GM20431 (cell line): ENCODE results near the gene ADAMTS15.

ENCODE experiments used
- in situ Hi-C: fragments of 300-500 bp; cut with MseI, MboI; formaldehyde crosslinking; loops from one replicate; pipeline ENCODE4 v1.15.0; 2020; ENCODE audit warnings: low sequenced_read_pairs; ENCODE audit not compliant: unreplicated experiment

Gene ADAMTS15

DNA sequence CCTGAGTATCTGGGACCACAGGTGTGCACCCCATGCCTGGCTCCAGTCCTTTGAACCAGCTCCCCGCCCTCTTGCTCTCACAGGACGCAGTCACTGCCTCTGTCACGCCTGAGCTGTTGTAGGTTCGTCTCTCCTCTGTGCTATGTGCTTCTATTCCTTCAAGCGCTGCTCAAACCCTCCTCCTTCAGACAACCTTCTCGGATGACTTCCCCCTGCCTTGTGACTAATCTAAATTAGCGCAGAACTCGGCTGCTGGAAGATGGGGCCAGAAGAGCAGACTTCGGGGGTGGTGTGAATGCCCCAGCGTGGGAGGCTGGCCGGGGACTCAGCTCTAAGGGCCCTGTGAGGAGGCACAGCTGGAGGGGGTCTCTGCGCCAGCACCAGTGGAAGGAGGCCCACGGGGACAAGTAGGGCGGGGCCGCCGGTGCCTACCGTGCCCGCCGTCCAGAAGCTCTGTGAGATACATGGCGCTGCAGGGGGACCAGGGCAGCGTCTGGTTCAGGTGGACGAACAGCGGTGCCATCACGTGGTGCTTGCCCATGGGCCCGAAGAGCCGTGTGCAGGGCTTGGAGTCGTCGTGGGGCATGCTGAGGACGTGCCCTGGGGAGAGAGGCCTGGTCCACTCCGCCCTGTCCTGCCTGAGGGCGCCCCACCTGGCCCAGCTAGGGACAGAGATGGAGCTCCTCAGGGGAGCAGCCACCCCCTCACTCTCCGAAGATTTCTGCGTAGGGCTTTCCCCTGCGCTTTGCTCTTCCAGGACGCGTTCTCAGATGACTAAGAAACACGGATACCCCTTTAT lies 32.5 kb upstream of the ADAMTS15 start:
- in situ Hi-C loops, result loop anchor here (25.0 kb wide), 1 partner anchor 204 kb away; no protein-coding TSS in a partner anchor

DNA sequence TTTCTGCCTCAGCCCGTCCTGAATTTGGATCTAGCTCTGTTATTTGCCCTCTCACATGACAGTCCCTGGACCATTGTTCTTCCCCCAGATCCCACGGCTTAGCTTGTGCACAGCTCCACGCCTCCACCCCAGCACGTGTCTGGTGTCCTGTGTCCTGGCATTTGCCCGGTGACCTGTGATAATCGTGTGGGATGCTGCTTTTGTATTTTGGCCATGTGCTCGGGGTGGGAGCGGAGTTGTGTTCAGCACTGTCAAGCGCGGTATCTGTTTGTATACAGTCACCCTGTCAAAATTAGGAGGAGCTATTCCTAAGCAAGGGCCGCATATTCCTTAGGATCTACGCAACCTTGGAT lies 31.9 kb upstream of the ADAMTS15 start:
- in situ Hi-C loops, result loop anchor here (25.0 kb wide), 1 partner anchor 204 kb away; no protein-coding TSS in a partner anchor

GRCh38 chr11:130416906-130417305 lies 31.5 kb upstream of the ADAMTS15 start:
- in situ Hi-C loops, result loop anchor here (25.0 kb wide), 1 partner anchor 205 kb away; no protein-coding TSS in a partner anchor

DNA sequence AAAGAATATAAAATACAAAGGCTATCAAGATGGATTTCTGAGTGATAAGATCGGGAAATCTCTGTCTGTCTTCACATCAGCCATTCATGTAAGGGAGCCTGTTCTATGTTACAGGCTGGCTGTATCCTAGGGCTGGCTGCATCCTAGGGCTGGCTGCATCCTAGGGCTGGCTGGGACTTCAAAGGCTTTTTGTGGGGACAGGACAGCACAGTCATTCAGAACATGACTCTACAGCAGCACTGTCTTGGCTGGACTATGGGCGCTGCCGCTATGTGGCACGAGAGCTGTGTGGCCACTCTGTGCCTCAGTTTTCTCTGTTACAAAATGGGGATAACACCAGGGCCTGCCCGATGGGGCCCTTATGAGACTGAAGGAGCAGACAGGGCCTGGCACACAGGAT lies 30.2 kb upstream of the ADAMTS15 start:
- in situ Hi-C loops, result loop anchor here (25.0 kb wide), 1 partner anchor 206 kb away; no protein-coding TSS in a partner anchor

DNA sequence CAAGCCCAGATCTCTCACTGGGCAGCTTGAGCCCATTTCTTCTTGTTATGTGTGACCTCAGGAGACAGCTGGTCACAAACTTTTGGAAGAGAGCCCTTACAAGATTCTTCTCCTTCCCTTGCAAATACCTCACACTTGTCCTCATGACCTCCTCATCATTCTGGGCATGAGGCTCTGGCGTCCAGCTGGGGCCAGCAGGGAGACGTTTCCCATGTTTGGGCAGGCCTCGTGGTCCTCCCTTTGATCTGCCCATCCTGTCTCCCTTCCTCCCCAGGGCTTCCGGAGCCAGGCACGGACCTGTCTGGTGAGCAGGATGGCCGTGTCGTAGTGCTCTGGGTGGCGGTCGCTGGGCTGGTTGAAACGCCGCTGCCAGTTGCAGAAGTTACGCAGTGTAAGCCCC lies 29.7 kb upstream of the ADAMTS15 start:
- in situ Hi-C loops, result loop anchor here (25.0 kb wide), 1 partner anchor 206 kb away; no protein-coding TSS in a partner anchor

DNA sequence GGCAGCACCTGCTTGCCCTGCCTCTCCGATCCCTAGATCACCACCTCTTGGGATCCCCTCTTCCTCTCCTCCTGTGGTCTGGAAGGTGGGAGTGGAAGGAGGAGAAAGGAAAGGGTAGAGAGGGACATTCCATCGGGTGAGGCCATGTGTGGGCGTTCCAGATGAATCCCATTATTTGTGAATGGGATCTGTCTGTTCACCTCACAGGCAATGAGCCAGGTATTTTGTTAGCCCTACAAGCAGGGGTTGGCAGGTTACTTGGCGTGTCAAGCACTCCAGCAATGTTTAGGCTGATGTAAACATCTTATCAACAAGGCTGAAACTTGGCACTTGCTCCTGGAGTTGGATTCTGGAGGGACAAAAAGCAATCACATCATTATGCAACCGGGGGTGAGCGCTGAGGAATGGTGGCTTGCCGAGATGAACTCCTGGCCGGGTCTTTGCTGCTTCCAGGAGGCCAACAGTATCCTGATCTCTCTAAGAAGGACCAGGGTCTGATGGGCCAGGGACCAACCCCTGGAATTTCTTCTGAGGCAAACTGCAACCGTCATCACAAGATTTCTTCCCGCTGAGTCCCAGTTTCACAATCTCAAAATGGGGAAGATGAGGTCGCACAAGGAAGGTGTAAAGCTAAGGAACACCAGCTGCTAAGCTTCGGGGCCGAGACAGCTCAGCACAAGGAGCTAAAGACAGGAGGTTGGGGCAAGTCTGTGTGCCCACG lies 27.8 kb upstream of the ADAMTS15 start:
- in situ Hi-C loops, result loop anchor here (10.0 to 25.0 kb wide), 2 partner anchors 208 to 444 kb away; no protein-coding TSS in a partner anchor

- in situ Hi-C loops, result loop anchor here (10.0 to 25.0 kb wide), 2 partner anchors 209 to 444 kb away; no protein-coding TSS in a partner anchor
These were observed 27.3 kb upstream of the ADAMTS15 start for GRCh38 chr11:130421199-130421585.

DNA sequence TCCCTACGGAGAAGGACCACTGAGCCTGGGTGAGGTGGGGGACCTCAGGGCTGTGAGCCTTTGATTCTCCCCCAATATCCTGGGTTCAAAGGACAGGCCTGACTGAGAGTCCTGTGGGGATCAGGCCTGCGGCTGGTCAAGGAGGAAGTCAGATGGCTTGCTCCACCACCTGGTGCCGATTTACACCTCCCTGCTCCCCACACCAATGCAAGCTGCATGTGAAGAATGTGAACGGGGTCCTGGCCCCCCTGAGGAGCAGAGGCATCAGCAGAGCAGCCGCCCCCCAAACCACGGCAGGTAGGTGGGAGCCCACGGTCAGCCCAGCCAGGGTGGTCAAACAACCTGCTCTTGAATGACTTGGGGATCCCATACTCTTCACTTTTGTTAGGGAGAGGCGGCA lies 26.7 kb upstream of the ADAMTS15 start:
- in situ Hi-C loops, result loop anchor here (10.0 to 25.0 kb wide), 2 partner anchors 209 to 443 kb away; no protein-coding TSS in a partner anchor

- in situ Hi-C loops, result loop anchor here (10.0 to 25.0 kb wide), 2 partner anchors 210 to 442 kb away; no protein-coding TSS in a partner anchor
These were observed 26.0 kb upstream of the ADAMTS15 start for GRCh38 chr11:130422251-130422995.

DNA sequence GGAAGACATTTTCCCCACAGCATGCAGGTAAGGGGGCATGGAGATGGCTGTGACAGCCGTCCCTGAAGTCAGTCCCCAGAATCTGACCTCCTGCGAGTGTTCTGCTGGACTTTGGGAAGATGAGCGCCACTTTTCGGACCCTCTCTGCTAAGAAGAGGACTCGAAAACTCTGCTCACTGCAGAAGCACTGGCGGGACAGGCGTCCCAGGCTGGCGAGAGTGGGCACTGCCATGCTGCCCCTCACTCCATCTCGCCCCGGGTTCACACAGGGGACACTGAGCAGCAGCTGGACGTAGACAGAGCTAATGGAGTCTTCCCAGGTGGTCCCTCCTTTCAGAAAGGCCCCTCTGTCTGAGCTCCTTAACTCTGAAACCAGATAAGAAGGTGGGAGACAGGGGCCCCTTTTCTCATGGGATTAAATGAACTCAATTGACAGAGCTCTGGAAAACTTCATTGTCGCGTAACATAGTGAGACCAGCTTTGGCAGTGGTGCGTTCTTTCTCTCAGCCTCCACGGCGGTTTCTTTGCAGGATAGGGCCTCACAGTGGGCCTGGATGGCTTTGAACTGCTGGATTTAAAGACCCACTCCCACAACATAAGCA lies 24.8 kb upstream of the ADAMTS15 start:
- in situ Hi-C loops, result loop anchor here (10.0 to 25.0 kb wide), 2 partner anchors 211 to 441 kb away; no protein-coding TSS in a partner anchor

GRCh38 chr11:130424613-130425140 lies 23.8 kb upstream of the ADAMTS15 start:
- in situ Hi-C loops, result loop anchor here (10.0 to 25.0 kb wide), 2 partner anchors 212 to 440 kb away; no protein-coding TSS in a partner anchor

- in situ Hi-C loops, result loop anchor here (10.0 kb wide), 1 partner anchor 440 kb away; no protein-coding TSS in a partner anchor
These were observed 23.3 kb upstream of the ADAMTS15 start for GRCh38 chr11:130425156-130425555.

- in situ Hi-C loops, result loop anchor here (10.0 kb wide), 1 partner anchor 438 kb away; no protein-coding TSS in a partner anchor
These were observed 22.1 kb upstream of the ADAMTS15 start for GRCh38 chr11:130426223-130426836.

- in situ Hi-C loops, result loop anchor here (10.0 kb wide), 1 partner anchor 438 kb away; no protein-coding TSS in a partner anchor
These were observed 21.6 kb upstream of the ADAMTS15 start for GRCh38 chr11:130426837-130427341.

DNA sequence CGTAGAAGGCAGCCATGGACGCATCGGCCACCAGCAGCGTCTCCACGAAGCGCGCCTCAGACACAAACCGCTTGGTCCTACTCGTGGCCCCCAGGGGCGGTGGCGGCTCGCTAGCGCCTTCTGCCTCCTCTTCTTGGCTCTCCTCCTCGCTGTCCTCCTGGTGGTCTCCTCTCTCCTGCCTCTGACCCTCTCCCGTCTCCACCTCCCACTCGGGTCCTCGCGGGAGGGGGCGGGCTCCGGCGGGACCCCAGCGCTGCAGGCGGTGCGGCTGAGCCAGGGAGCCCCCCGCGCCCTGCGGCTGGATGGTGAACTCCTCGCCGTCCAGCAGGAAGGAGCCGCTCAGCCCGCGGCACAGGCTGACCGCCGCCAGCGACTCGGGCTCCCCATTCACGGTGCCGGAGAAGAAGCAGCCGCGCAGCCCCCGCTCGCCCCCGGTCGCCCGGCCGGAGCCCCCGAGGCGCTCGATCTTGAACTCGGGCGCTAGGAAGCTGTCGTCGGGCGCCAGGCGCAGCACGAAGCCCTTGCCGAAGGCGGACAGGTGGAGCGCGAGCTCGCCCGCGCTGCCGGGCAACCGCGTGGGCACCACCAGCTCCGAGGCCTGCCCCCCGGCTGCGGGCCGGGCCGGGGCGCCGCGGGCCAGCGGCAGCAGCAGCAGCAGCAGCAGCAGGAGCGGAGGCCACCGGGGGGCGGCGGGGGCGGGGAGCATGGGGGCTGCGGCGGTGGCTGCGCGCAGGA lies 20.7 kb upstream of the ADAMTS15 start:
- in situ Hi-C loops, result loop anchor here (10.0 kb wide), 1 partner anchor 437 kb away; no protein-coding TSS in a partner anchor

GRCh38 chr11:130428316-130429119 lies 19.9 kb upstream of the ADAMTS15 start, which contains the start of gene ADAMTS8:
TSS of gene ADAMTS8 (minus strand) at chr11:130428609. CDS start at chr11:130428286, 323 bp downstream.
- in situ Hi-C loops, result loop anchor here (10.0 kb wide), 1 partner anchor 436 kb away; no protein-coding TSS in a partner anchor
